H9 (cell line): ENCODE results near the gene C2orf81. TPM values are rescaled to one million over a fixed set of nuclear protein-coding genes. Genes with fewer than 3 reads are reported as not detected.
A peak's percentile ranks its signal among the peaks of the same experiment; 100 is the strongest.

ENCODE experiments used
- DNase-seq: peaks from one replicate; pipeline ENCODE4 v3.0.0-alpha.2; 2017
- H2AFZ ChIP-seq: one replicate; pipeline ENCODE4 v1.6.1; 2013; ENCODE audit warnings: mild to moderate bottlenecking, low read length, control low read depth, moderate library complexity
- H2AK5ac ChIP-seq: 2 replicates; pipeline ENCODE4 v1.6.1; 2013; ENCODE audit warnings: low read length, control low read depth, mixed read lengths; ENCODE audit not compliant: insufficient read length
- H2BK120ac ChIP-seq: one replicate; pipeline ENCODE4 v1.6.1; 2013; ENCODE audit warnings: low read depth, mild to moderate bottlenecking, low read length, control low read depth, inconsistent platforms; ENCODE audit not compliant: poor library complexity, severe bottlenecking
- H2BK12ac ChIP-seq: 2 replicates; pipeline ENCODE4 v1.6.1; 2013; ENCODE audit warnings: low read length, control low read depth, mixed read lengths, low read depth; ENCODE audit not compliant: insufficient read length
- H2BK15ac ChIP-seq: 2 replicates; pipeline ENCODE4 v1.6.1; 2013; ENCODE audit warnings: low read depth, low read length, control low read depth
- H2BK20ac ChIP-seq: one replicate; pipeline ENCODE4 v1.6.1; 2013; ENCODE audit warnings: low read depth, mild to moderate bottlenecking, low read length, control low read depth, inconsistent platforms; ENCODE audit not compliant: poor library complexity, severe bottlenecking
- H2BK5ac ChIP-seq: 2 replicates; pipeline ENCODE4 v1.6.1; 2013; ENCODE audit warnings: low read length, control low read depth, mixed read lengths; ENCODE audit not compliant: insufficient read length
- H3K14ac ChIP-seq: 2 replicates; pipeline ENCODE4 v1.6.1; 2013; ENCODE audit warnings: low read length, control low read depth; ENCODE audit not compliant: insufficient read depth
- H3K18ac ChIP-seq: 2 replicates; pipeline ENCODE4 v1.6.1; 2013; ENCODE audit warnings: low read depth, mild to moderate bottlenecking, mixed read lengths, low read length, control low read depth; ENCODE audit not compliant: insufficient read length
- H3K23ac ChIP-seq: 2 replicates; pipeline ENCODE4 v1.6.1; 2013; ENCODE audit warnings: low read length, control low read depth, mixed read lengths, low read depth; ENCODE audit not compliant: insufficient read length
- H3K23me2 ChIP-seq: 2 replicates; pipeline ENCODE4 v1.6.1; 2013; ENCODE audit warnings: low read depth, mild to moderate bottlenecking, mixed read lengths, low read length, control low read depth; ENCODE audit not compliant: insufficient read length, poor library complexity, severe bottlenecking
- H3K27ac ChIP-seq: 2 replicates; pipeline ENCODE4 v1.5.1; 2013; ENCODE audit warnings: low read length, control low read depth, mixed read lengths, low read depth; ENCODE audit not compliant: insufficient read length
- H3K27me3 ChIP-seq: 2 replicates; pipeline ENCODE4 v1.6.1; 2013; ENCODE audit warnings: low read length, control low read depth, inconsistent platforms; ENCODE audit not compliant: insufficient read depth
- H3K4ac ChIP-seq: 2 replicates; pipeline ENCODE4 v1.6.1; 2013; ENCODE audit warnings: low read depth, mild to moderate bottlenecking, control low read depth, inconsistent platforms, low read length, moderate library complexity
- H3K4me1 ChIP-seq: 2 replicates; pipeline ENCODE4 v1.6.1; 2013; ENCODE audit warnings: low read length, control low read depth, inconsistent platforms; ENCODE audit not compliant: insufficient read depth
- H3K4me2 ChIP-seq: 2 replicates; pipeline ENCODE4 v1.6.1; 2013; ENCODE audit warnings: low read length, control low read depth, mixed read lengths; ENCODE audit not compliant: insufficient read length, insufficient read depth
- H3K56ac ChIP-seq: 2 replicates; pipeline ENCODE4 v1.6.1; 2013; ENCODE audit warnings: low read depth, mild to moderate bottlenecking, mixed read lengths, low read length, control low read depth; ENCODE audit not compliant: insufficient read length
- H3K79me1 ChIP-seq: 2 replicates; pipeline ENCODE4 v1.6.1; 2013; ENCODE audit warnings: low read depth, mild to moderate bottlenecking, moderate library complexity, low read length, control low read depth, inconsistent platforms; ENCODE audit not compliant: insufficient read depth, poor library complexity, severe bottlenecking
- H3K79me2 ChIP-seq: 2 replicates; pipeline ENCODE4 v1.6.1; 2013; ENCODE audit warnings: low read length, control low read depth, inconsistent platforms; ENCODE audit not compliant: insufficient read depth
- H3K9ac ChIP-seq: 2 replicates; pipeline ENCODE4 v1.6.1; 2013; ENCODE audit warnings: low read length, control low read depth, mixed read lengths; ENCODE audit not compliant: insufficient read length; ENCODE audit errors: extremely low read depth
- H3K9me3 ChIP-seq: one replicate; pipeline ENCODE4 v1.6.1; 2013; ENCODE audit warnings: low read depth, low read length, inconsistent platforms; ENCODE audit not compliant: control insufficient read depth
- H3T11ph ChIP-seq: one replicate; pipeline ENCODE4 v1.6.1; 2013; ENCODE audit warnings: mild to moderate bottlenecking, low read length, control low read depth, inconsistent platforms
- H4K20me1 ChIP-seq: one replicate; pipeline ENCODE4 v1.6.1; 2013; ENCODE audit not compliant: control insufficient read depth, insufficient read length, insufficient read depth
- H4K5ac ChIP-seq: 2 replicates; pipeline ENCODE4 v1.6.1; 2013; ENCODE audit warnings: low read depth, mild to moderate bottlenecking, mixed read lengths, low read length, control low read depth; ENCODE audit not compliant: insufficient read length
- H4K8ac ChIP-seq: replicated peaks from 2 replicates; pipeline ENCODE4 v1.6.1; 2013; ENCODE audit warnings: low read length, control low read depth, mixed read lengths, low read depth; ENCODE audit not compliant: insufficient read length
- H4K91ac ChIP-seq: 2 replicates; pipeline ENCODE4 v1.6.1; 2013; ENCODE audit warnings: low read depth, mild to moderate bottlenecking, moderate library complexity, mixed read lengths, low read length, control low read depth; ENCODE audit not compliant: insufficient read length
- H3K27ac Mint-ChIP-seq, 3 experiments: 2 replicates in 2 of 3; 3 replicates in 1 of 3; pipeline ENCODE4 v1.8.0; 2020 to 2021; ENCODE audit warnings: mixed read lengths in 3 of 3, mild to moderate bottlenecking in 1 of 3, moderate library complexity in 1 of 3
- H3K27me3 Mint-ChIP-seq: 2 replicates; pipeline ENCODE4 v1.8.0; 2021; ENCODE audit warnings: low read depth, mild to moderate bottlenecking, moderate library complexity, mixed read lengths
- H3K36me3 Mint-ChIP-seq, 3 experiments: 2 replicates in 2 of 3; 3 replicates in 1 of 3; pipeline ENCODE4 v1.8.0; 2020 to 2021; ENCODE audit warnings: low read depth in 3 of 3, mixed read lengths in 3 of 3; ENCODE audit not compliant: insufficient read depth in 1 of 3
- H3K4me1 Mint-ChIP-seq, 2 experiments: 2 replicates each; pipeline ENCODE4 v1.8.0; 2020; ENCODE audit warnings: mixed read lengths in 2 of 2
- H3K4me3 Mint-ChIP-seq, 2 experiments: 2 replicates in 1 of 2; 3 replicates in 1 of 2; pipeline ENCODE4 v1.8.0; 2020 to 2021; ENCODE audit warnings: mild to moderate bottlenecking in 2 of 2, mixed read lengths in 2 of 2, moderate library complexity in 1 of 2
- H3K9me3 Mint-ChIP-seq, 2 experiments: 2 replicates in 1 of 2; 3 replicates in 1 of 2; pipeline ENCODE4 v1.8.0; 2020; ENCODE audit warnings: mild to moderate bottlenecking in 2 of 2, mixed read lengths in 2 of 2, moderate library complexity in 1 of 2
- WGBS: extraction: QIAGEN DNeasy Blood & Tissue Kit; methylation state at CpG from one replicate; pipeline ENCODE4 v1.1.7; 2013; ENCODE audit warnings: missing lambda C conversion rate, low lambda C conversion rate, mixed read lengths; ENCODE audit not compliant: insufficient read length; ENCODE audit errors: extremely low coverage; 5-methylcytosine and 5-hydroxymethylcytosine counted together
- total RNA-seq: library from RNA; stranded (reverse); gene quantifications from 2 replicates; pipeline ENCODE4 v1.2.1, GENCODE V29; 2021
- TF ChIP-seq, protein P1 (sequence below): fragments of 200-600 bp; sonication (generic); conservative IDR thresholded peaks from 3 replicates; pipeline ENCODE4 v1.8.0; 2021; ENCODE audit warnings: antibody characterized with exemption, mild to moderate bottlenecking

C2orf81 gene
- total RNA-seq, 1 experiment from 2014 or later = 3.5 TPM

DNA sequence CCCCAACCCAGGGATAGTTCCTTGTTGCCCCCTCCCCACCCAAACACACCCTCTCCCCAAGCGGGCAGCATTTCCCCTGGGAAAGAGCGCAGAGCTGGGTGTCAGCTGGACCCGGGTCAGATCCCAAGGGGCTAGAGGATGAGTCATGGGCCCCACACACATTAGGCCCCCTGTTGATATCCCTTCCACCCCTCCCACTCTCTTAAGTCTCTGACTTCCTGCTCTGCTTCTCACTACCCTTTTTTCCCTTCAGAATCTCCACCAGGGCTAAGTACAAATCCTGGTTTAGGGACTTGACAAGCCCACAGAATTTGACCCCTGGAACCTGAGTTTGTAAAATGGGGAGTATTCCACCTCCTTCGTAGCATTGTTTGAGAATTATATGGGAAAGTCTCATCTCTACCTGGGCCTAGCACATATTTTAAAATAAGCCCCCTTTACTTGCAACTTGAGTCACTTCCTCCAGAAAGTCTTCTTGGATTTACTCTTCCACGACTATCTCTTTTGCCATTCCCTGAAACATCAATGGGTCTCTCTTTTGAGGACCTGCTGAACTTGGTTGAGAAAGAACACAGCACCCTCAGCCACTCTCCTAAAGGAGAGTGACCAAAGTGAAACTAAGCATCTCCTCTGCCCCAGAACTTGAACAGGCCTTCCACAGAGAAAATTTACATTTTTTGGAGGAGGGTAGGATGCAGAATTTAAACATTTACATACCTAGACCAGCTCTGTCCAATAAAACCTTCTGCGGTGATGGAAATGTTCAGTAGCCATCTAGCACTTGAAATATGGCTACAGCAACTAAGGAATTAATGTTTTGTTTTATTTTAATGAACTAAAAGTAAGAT is 15.7 kb upstream of the C2orf81 start:
- DNase-seq = peak; percentile 55
- H3K9ac ChIP-seq = no peak overlapping the region
- H4K5ac ChIP-seq = no peak overlapping the region
- H2AK5ac ChIP-seq = no peak overlapping the region
- no peak overlapping the region for H3T11ph ChIP-seq
- H2BK120ac ChIP-seq = no peak overlapping the region
- no peaks in the 10 kb centered on the region for H4K20me1 ChIP-seq
- H3K79me1 ChIP-seq = peaks cover 7% of the 10 kb centered on the region
- H2BK15ac ChIP-seq = no peak overlapping the region
- H3K23me2 ChIP-seq = peaks cover 11% of the 10 kb centered on the region
- TF ChIP-seq, protein P1, sequence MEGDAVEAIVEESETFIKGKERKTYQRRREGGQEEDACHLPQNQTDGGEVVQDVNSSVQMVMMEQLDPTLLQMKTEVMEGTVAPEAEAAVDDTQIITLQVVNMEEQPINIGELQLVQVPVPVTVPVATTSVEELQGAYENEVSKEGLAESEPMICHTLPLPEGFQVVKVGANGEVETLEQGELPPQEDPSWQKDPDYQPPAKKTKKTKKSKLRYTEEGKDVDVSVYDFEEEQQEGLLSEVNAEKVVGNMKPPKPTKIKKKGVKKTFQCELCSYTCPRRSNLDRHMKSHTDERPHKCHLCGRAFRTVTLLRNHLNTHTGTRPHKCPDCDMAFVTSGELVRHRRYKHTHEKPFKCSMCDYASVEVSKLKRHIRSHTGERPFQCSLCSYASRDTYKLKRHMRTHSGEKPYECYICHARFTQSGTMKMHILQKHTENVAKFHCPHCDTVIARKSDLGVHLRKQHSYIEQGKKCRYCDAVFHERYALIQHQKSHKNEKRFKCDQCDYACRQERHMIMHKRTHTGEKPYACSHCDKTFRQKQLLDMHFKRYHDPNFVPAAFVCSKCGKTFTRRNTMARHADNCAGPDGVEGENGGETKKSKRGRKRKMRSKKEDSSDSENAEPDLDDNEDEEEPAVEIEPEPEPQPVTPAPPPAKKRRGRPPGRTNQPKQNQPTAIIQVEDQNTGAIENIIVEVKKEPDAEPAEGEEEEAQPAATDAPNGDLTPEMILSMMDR = no peak
- no peak overlapping the region for H4K91ac ChIP-seq
- no peak overlapping the region for H3K4ac ChIP-seq
- H3K4me1 Mint-ChIP-seq = peaks cover 31 to 40% of the 10 kb centered on the region in 2 experiments
- H3K27me3 Mint-ChIP-seq = no peaks in the 10 kb centered on the region; the same call in 1 of the 2 replicates
- H3K4me2 ChIP-seq = no peak overlapping the region
- H2AFZ ChIP-seq = no peak overlapping the region
- H3K18ac ChIP-seq = no peak overlapping the region
- H2BK5ac ChIP-seq = no peak overlapping the region
- H4K8ac ChIP-seq = no peak overlapping the region
- H3K36me3 Mint-ChIP-seq = peaks cover 14 to 46% (median 33%) of the 10 kb centered on the region in 3 experiments
- H3K56ac ChIP-seq = no peak overlapping the region
- no peak overlapping the region for H2BK20ac ChIP-seq
- peaks cover 3% of the 10 kb centered on the region; the same call in 1 of the 2 replicates for H3K4me1 ChIP-seq
- peak overlapping the region; percentile 16 to 28; a peak in 2 of 5 replicates for H3K4me3 Mint-ChIP-seq
- no peaks in the 10 kb centered on the region for H3K9me3 ChIP-seq
- H3K27me3 ChIP-seq = no peaks in the 10 kb centered on the region
- H3K9me3 Mint-ChIP-seq = no peaks in the 10 kb centered on the region
- H2BK12ac ChIP-seq = no peak overlapping the region
- H3K27ac ChIP-seq = no peak overlapping the region
- no peak overlapping the region for H3K14ac ChIP-seq
- H3K79me2 ChIP-seq = peaks cover 21% of the 10 kb centered on the region; the same call in 1 of the 2 replicates
- H3K23ac ChIP-seq = no peak overlapping the region
- peak overlapping the region; percentile 55 to 72 (median 68); a peak in 5 of 7 replicates for H3K27ac Mint-ChIP-seq
- no CpG with 5 or more reads among the region's 6 CpGs for WGBS
